ENCODE results near the gene HABP2. TPM values are rescaled to one million over a fixed set of nuclear protein-coding genes. Genes with fewer than 3 reads are reported as not detected.

HABP2 gene
- total RNA-seq, 4 donors from 2014 or later = not detected

DNA sequence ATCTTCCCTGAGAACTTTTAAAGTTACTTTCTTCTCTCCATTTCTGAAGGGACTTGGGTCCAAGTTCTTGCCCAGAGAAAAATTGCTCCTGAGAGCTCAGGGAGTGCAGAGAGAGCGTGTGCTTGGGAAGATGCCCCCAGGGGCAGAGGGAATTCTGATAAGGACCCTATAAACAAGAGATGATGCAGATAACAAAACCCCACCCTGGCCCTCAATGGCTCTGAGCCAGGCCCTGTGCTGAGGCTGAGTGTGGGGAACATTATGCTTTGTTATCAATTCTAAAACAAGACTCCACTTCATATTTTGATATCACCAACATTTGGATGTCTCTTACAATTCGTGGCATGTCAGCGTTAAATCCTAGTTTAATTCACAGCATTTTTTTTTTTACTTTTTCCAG is 34.4 kb upstream of the HABP2 start:
- Histone ChIP-seq H3K27me3 (no peaks in the 10 kb centered on the region), H3K9me3 (no peaks in the 10 kb centered on the region), H3K4me1 (peaks cover 0 to 9% (median 9%) of the 10 kb centered on the region in 3 donors), H3K27ac (no peak overlapping the region), H3K36me3 (no peaks in the 10 kb centered on the region), H3K4me3 (no peak overlapping the region)
- no peak for ATAC-seq
- WGBS, 2 donors (ENCODE audit: low coverage in 1 of 2) = 83 to 87% methylated on average over 3 of the region's 3 CpGs
- TF ChIP-seq, protein P1, sequence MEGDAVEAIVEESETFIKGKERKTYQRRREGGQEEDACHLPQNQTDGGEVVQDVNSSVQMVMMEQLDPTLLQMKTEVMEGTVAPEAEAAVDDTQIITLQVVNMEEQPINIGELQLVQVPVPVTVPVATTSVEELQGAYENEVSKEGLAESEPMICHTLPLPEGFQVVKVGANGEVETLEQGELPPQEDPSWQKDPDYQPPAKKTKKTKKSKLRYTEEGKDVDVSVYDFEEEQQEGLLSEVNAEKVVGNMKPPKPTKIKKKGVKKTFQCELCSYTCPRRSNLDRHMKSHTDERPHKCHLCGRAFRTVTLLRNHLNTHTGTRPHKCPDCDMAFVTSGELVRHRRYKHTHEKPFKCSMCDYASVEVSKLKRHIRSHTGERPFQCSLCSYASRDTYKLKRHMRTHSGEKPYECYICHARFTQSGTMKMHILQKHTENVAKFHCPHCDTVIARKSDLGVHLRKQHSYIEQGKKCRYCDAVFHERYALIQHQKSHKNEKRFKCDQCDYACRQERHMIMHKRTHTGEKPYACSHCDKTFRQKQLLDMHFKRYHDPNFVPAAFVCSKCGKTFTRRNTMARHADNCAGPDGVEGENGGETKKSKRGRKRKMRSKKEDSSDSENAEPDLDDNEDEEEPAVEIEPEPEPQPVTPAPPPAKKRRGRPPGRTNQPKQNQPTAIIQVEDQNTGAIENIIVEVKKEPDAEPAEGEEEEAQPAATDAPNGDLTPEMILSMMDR (IDR thresholded peaks at IDR 0.05) = no peak
- TF ChIP-seq POLR2A (IDR thresholded peaks at IDR 0.05) (no peak), POLR2AphosphoS5 (IDR thresholded peaks at IDR 0.05) (no peak), EP300 (IDR thresholded peaks at IDR 0.05) (no peak)

DNA sequence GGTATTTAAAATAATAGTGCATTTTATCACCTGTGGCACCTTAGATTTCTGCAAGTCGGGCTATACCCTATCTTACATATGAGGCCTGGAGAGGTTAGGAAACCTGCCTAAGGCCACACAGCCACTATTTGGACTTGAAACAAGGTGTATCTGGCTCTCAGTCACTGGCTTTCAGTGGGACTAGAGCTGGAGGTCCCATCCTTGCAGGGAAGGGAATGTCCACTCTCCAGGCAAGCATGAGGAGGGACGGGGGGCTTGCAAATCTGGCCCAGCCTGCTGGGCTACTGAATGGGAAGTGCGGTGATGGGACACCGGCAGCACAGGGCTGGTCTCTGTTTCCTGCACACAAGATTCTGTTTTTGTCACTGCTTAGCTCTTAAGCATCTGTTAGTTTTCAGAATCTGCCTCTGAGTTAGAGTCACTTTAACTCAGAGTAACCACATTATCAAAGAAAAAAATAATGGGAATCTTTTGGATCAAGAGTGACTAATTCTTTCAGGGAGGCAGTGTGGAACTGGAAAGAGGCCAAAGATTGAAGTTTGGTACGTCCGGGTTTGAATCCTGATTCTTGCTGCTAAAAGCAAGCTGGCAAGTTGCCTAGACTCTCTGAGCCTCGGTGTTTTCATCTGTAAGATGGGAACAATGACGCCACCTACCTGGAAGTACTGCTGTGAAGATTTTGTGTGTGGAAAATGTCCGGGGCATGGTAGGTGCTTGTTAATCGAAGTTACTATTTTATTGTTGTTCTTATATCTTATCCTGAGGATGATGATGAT is 33.8 kb upstream of the HABP2 start:
- ATAC-seq = no peak
- Histone ChIP-seq H3K4me1 (peaks cover 0 to 9% (median 9%) of the 10 kb centered on the region in 3 donors), H3K9me3 (no peaks in the 10 kb centered on the region), H3K4me3 (no peak overlapping the region), H3K27me3 (no peaks in the 10 kb centered on the region), H3K36me3 (no peaks in the 10 kb centered on the region), H3K27ac (no peak overlapping the region)
- TF ChIP-seq POLR2AphosphoS5 (IDR thresholded peaks at IDR 0.05) (no peak), EP300 (IDR thresholded peaks at IDR 0.05) (no peak), POLR2A (IDR thresholded peaks at IDR 0.05) (no peak)
- TF ChIP-seq, protein P1 (IDR thresholded peaks at IDR 0.05) = no peak
- 71 to 72% methylated on average over 8 to 10 of the region's 10 CpGs for WGBS, 2 donors (ENCODE audit: low coverage in 1 of 2)

DNA sequence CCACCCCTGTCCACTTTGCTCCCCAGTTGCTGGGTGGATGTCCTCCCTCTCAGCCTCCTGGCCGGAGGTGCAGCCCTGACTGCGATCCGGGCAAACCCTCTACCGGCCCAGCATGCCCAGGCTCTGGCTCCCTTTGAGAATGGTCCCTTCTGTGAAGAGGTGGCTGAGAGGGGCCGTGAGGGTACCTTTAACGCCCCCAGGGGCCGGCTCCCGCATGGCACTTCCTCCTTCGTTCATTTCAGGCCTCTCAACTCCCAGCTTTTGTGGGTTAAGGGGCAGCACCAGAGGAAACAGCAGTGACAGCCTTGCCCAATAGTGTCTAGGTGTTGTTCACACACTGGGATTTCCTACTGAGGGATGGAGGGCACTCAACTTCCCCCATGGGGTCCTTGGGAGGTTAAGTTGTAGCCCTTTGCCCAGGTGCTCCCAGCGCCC is 33.2 kb upstream of the HABP2 start:
- no peaks in the 10 kb centered on the region for H3K36me3 ChIP-seq
- H3K4me1 ChIP-seq = peaks cover 0 to 9% (median 9%) of the 10 kb centered on the region in 3 donors
- no peak overlapping the region for H3K27ac ChIP-seq
- no peak for TF ChIP-seq POLR2A (IDR thresholded peaks at IDR 0.05)
- TF ChIP-seq EP300 (IDR thresholded peaks at IDR 0.05) = no peak
- TF ChIP-seq, protein P1 (IDR thresholded peaks at IDR 0.05) = no peak
- no peak for TF ChIP-seq POLR2AphosphoS5 (IDR thresholded peaks at IDR 0.05)
- H3K4me3 ChIP-seq = no peak overlapping the region
- no CpG with 5 or more reads among the region's 10 CpGs for WGBS, 2 donors (ENCODE audit: low coverage in 1 of 2)
- H3K27me3 ChIP-seq = no peaks in the 10 kb centered on the region
- no peak for ATAC-seq
- H3K9me3 ChIP-seq = no peaks in the 10 kb centered on the region

DNA sequence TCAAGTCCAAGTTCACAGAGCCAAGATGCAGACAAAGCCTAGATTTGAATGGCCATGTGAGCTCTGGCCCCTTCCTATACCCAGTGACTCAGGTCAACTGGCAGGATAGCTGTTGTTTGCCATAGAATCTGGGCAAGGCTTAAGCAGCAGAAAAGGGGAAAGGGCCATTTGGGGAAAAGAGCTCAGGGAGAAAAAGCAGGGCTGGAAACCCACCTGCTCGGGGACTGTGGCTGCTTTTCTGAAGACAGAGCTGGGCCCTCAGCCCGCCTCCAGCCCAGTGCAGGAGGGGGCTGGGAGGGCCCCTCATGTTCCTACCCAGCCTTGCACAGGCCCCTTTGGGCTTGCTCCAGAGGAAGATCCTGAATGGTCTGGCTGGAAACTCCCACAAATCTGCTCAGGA is 32.6 kb upstream of the HABP2 start:
- H3K27ac ChIP-seq = peak overlapping the region in 1 of 4 donors; percentile 31
- no peak for ATAC-seq
- WGBS, 2 donors (ENCODE audit: low coverage in 1 of 2) = no CpG with 5 or more reads among the region's 2 CpGs
- no peaks in the 10 kb centered on the region for H3K9me3 ChIP-seq
- no peaks in the 10 kb centered on the region for H3K27me3 ChIP-seq
- no peak overlapping the region for H3K4me3 ChIP-seq
- peaks cover 0 to 9% (median 9%) of the 10 kb centered on the region in 3 donors for H3K4me1 ChIP-seq
- no peak for TF ChIP-seq POLR2AphosphoS5 (IDR thresholded peaks at IDR 0.05)
- no peaks in the 10 kb centered on the region for H3K36me3 ChIP-seq

DNA sequence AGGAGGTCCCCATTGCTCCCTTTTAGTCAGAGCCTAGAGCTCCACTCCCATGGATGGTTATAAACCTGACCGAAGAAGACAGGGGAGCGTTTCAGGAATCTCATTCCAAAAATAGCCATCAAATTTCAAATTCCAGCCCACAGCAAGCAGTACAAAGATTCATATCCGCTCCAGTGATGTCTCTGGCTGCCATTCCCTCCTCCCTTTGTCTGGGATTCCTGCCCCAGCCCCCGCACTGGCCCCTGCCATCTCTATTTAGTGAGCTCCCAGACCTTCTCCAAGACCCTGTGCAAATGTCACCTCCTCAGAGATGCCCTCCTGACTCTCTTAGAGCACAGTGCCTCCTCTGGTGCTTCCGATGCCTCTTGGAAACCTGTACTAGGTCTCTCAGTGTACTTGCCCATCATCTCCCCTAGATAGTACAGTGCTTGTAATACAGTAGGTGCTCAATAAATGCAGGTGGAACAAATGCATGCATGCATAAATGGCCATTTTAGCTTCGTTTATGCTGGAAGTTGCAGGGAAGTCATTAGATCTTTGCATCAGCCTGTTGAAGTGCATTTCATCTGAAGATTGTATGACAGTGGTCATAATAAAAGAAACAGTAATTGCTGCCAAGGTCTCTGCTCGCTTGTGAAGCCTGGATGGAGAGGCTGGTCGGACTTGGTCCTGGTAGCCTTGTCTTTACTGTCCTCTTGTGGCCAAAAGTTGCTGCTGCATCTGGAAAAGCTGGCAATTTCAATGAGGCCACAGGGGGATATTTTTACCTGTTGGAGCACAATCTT is 32.0 kb upstream of the HABP2 start:
- Histone ChIP-seq H3K4me3 (no peak overlapping the region), H3K36me3 (no peaks in the 10 kb centered on the region), H3K27me3 (no peaks in the 10 kb centered on the region), H3K27ac (peak overlapping the region in 1 of 4 donors; percentile 31), H3K9me3 (no peaks in the 10 kb centered on the region), H3K4me1 (peaks cover 0 to 9% (median 9%) of the 10 kb centered on the region in 3 donors)
- WGBS, 2 donors (ENCODE audit: low coverage in 1 of 2) = 35 to 61% methylated on average over 4 to 8 of the region's 8 CpGs
- TF ChIP-seq, protein P1 (IDR thresholded peaks at IDR 0.05) = peak; percentile 96 to 98 (median 98)
- TF ChIP-seq POLR2AphosphoS5 (IDR thresholded peaks at IDR 0.05) = peak; percentile 14
- TF ChIP-seq POLR2A (IDR thresholded peaks at IDR 0.05) = no peak
- TF ChIP-seq EP300 (IDR thresholded peaks at IDR 0.05) = no peak
- peak; percentile 77 for ATAC-seq

All from gastroesophageal sphincter (tissue), 4 donors.